GM23248 (cell line): ENCODE measurements around the gene CTBS. TPM values are rescaled to one million over a fixed set of nuclear protein-coding genes. Genes with fewer than 3 reads are reported as not detected.

ENCODE experiments used
- DNase-seq: peaks from one replicate; pipeline ENCODE4 v3.0.0-alpha.2; 2015
- H2AFZ ChIP-seq: fragments of 200-600 bp; sonication (generic); 2 replicates; pipeline ENCODE4 v1.6.1; 2016; ENCODE audit warnings: antibody characterized with exemption
- H3F3A ChIP-seq: fragments of 200-600 bp; sonication (generic); 2 replicates; pipeline ENCODE4 v1.6.1; 2016; ENCODE audit warnings: mild to moderate bottlenecking, antibody characterized with exemption, mixed run types; ENCODE audit not compliant: insufficient read depth
- H3K27ac ChIP-seq: fragments of 200-600 bp; sonication (generic); 2 replicates; pipeline ENCODE4 v1.5.1; 2016; ENCODE audit warnings: mild to moderate bottlenecking
- H3K27me3 ChIP-seq: fragments of 200-600 bp; sonication (generic); replicated peaks from 2 replicates; pipeline ENCODE4 v1.6.1; 2016; ENCODE audit warnings: mild to moderate bottlenecking; ENCODE audit not compliant: insufficient read depth
- H3K36me3 ChIP-seq: fragments of 200-600 bp; sonication (generic); 2 replicates; pipeline ENCODE4 v1.6.1; 2016; ENCODE audit warnings: low read depth, mild to moderate bottlenecking
- H3K4me1 ChIP-seq: fragments of 200-600 bp; sonication (generic); 2 replicates; pipeline ENCODE4 v1.6.1; 2016; ENCODE audit warnings: mild to moderate bottlenecking; ENCODE audit not compliant: insufficient read depth
- H3K4me2 ChIP-seq: fragments of 200-600 bp; sonication (generic); one replicate; pipeline ENCODE4 v1.6.1; 2016; ENCODE audit warnings: mild to moderate bottlenecking; ENCODE audit not compliant: unreplicated experiment
- H3K4me3 ChIP-seq: fragments of 200-600 bp; sonication (generic); 2 replicates; pipeline ENCODE4 v1.5.1; 2016; ENCODE audit warnings: mild to moderate bottlenecking
- H3K79me2 ChIP-seq: fragments of 200-600 bp; sonication (generic); 2 replicates; pipeline ENCODE4 v1.6.1; 2016; ENCODE audit warnings: mild to moderate bottlenecking; ENCODE audit not compliant: insufficient read depth
- H3K9ac ChIP-seq: fragments of 200-600 bp; sonication (generic); 2 replicates; pipeline ENCODE4 v1.6.1; 2016; ENCODE audit warnings: mild to moderate bottlenecking
- H3K9me2 ChIP-seq: fragments of 200-600 bp; sonication (generic); 2 replicates; pipeline ENCODE4 v1.6.1; 2016; ENCODE audit warnings: mixed run types, mild to moderate bottlenecking, moderate library complexity; ENCODE audit not compliant: insufficient read depth
- H3K9me3 ChIP-seq: fragments of 200-600 bp; sonication (generic); one replicate; pipeline ENCODE4 v1.6.1; 2017; ENCODE audit warnings: low read depth
- H4K20me1 ChIP-seq: fragments of 200-600 bp; sonication (generic); 2 replicates; pipeline ENCODE4 v1.6.0; 2016; ENCODE audit not compliant: insufficient read depth
- EZH2 ChIP-seq: fragments of 200-600 bp; sonication (generic); IDR thresholded peaks from 2 replicates; pipeline ENCODE4 v1.6.1; 2018; ENCODE audit warnings: antibody characterized with exemption, mild to moderate bottlenecking; ENCODE audit not compliant: insufficient read depth, poor library complexity, severe bottlenecking
- EZH2phosphoT487 ChIP-seq: fragments of 200-600 bp; sonication (generic); IDR thresholded peaks from 2 replicates; pipeline ENCODE4 v1.6.1; 2018; ENCODE audit warnings: antibody characterized with exemption, moderate library complexity, mild to moderate bottlenecking, low read depth; ENCODE audit not compliant: insufficient read depth
- WGBS, 2 experiments: methylation state at CpG; one replicate each; pipeline ENCODE4 v1.1.6; 2015 to 2017; ENCODE audit warnings: low lambda C conversion rate in 2 of 2, low coverage in 1 of 2; ENCODE audit errors: missing lambda C conversion rate in 2 of 2; 5-methylcytosine and 5-hydroxymethylcytosine counted together
- in situ Hi-C: fragments of 300-500 bp; cut with MboI; formaldehyde crosslinking; loops from 2 replicates; pipeline ENCODE4 v1.15.0; 2020
- polyA plus RNA-seq: library from polyadenylated mRNA; unstranded; fragments of >200 nt; fragmentation: Nextera tagmentation; extraction: Ambion mirVana; gene quantifications from 2 replicates; pipeline ENCODE4 v1.2.1, GENCODE V29; 2016
- total RNA-seq: library from RNA; depleted of rRNA; stranded (reverse); fragments of >200 nt; shearing (Covaris generic); gene quantifications from 2 replicates; pipeline ENCODE4 v1.2.3, GENCODE V29; 2014

Gene CTBS
- total and polyA plus RNA-seq, 2 experiments from 2014 or later: 22.9 to 52.4 TPM

- Histone ChIP-seq H3F3A (no peaks in the 10 kb centered on the region), H3K4me1 (no peaks in the 10 kb centered on the region), H4K20me1 (no peaks in the 10 kb centered on the region), H3K9me2 (no peaks in the 10 kb centered on the region), H3K36me3 (no peaks in the 10 kb centered on the region), H3K27ac (no peak overlapping the region), H2AFZ (no peak overlapping the region), H3K4me3 (no peak overlapping the region), H3K27me3 (no peaks in the 10 kb centered on the region), H3K9ac (no peak overlapping the region), H3K79me2 (no peaks in the 10 kb centered on the region), H3K9me3 (no peaks in the 10 kb centered on the region), H3K4me2 (no peak overlapping the region)
- WGBS, 2 experiments: 98 to 99% methylated on average over 3 of the region's 3 CpGs
- DNase-seq: no peak
- TF ChIP-seq EZH2: no peak
- no peak for TF ChIP-seq EZH2phosphoT487
- in situ Hi-C loops: no loop called here
Measured at GRCh38 chr1:84581648-84582047, 7.4 kb upstream of the CTBS start.

- TF ChIP-seq EZH2phosphoT487: no peak
- no peak for TF ChIP-seq EZH2
- Histone ChIP-seq H3K36me3 (0 out of 2 replicates have a peak, but pooled peaks cover under 1% of the 10 kb centered on the region), H3K9ac (no peak overlapping the region), H3K27ac (no peak overlapping the region), H3K79me2 (peaks cover 38% of the 10 kb centered on the region), H3K4me2 (peak overlapping the region; percentile 39), H3K4me3 (peak overlapping the region; percentile 93), H4K20me1 (no peaks in the 10 kb centered on the region), H3K9me3 (no peaks in the 10 kb centered on the region), H3K27me3 (no peaks in the 10 kb centered on the region), H3K4me1 (peaks cover 25% of the 10 kb centered on the region), H3F3A (peaks cover 26% of the 10 kb centered on the region), H2AFZ (peak overlapping the region; percentile 86), H3K9me2 (no peaks in the 10 kb centered on the region)
- no peak for DNase-seq
- in situ Hi-C loops: no loop called here
- 72 to 79% methylated on average over 7 of the region's 7 CpGs for WGBS, 2 experiments
Measured at GRCh38 chr1:84574936-84575335, 696 bp upstream of the CTBS start.

GRCh38 chr1:84573481-84573966, 716 bp downstream of the CTBS start:
- Histone ChIP-seq H3K9me3 (no peaks in the 10 kb centered on the region), H3F3A (peaks cover 26% of the 10 kb centered on the region), H3K27me3 (no peaks in the 10 kb centered on the region), H3K27ac (peak overlapping the region; percentile 99), H4K20me1 (no peaks in the 10 kb centered on the region), H3K4me1 (peaks cover 25% of the 10 kb centered on the region), H3K9ac (peak overlapping the region; percentile 98), H3K4me3 (peak overlapping the region; percentile 93), H3K4me2 (peak overlapping the region; percentile 96), H2AFZ (peak overlapping the region; percentile 76), H3K9me2 (no peaks in the 10 kb centered on the region), H3K79me2 (peaks cover 52% of the 10 kb centered on the region), H3K36me3 (0 out of 2 replicates have a peak, but pooled peaks cover 10% of the 10 kb centered on the region)
- in situ Hi-C loops: no loop called here
- 3% methylated on average over 5 of the region's 5 CpGs for WGBS, 2 experiments
- TF ChIP-seq EZH2phosphoT487: no peak
- no peak for TF ChIP-seq EZH2
- DNase-seq: peak; percentile 42

- Histone ChIP-seq H2AFZ (no peak overlapping the region), H3K27ac (0 out of 2 replicates have a peak overlapping the region, but pooled peaks have one; percentile 10), H4K20me1 (no peaks in the 10 kb centered on the region), H3K4me1 (peaks cover 25% of the 10 kb centered on the region), H3K9me3 (no peaks in the 10 kb centered on the region), H3K27me3 (no peaks in the 10 kb centered on the region), H3K9me2 (no peaks in the 10 kb centered on the region), H3K4me2 (no peak overlapping the region), H3K79me2 (peaks cover 62% of the 10 kb centered on the region), H3K9ac (no peak overlapping the region), H3K4me3 (no peak overlapping the region), H3K36me3 (0 out of 2 replicates have a peak, but pooled peaks cover 14% of the 10 kb centered on the region), H3F3A (peaks cover 26% of the 10 kb centered on the region)
- 29 to 33% methylated on average over 2 of the region's 2 CpGs for WGBS, 2 experiments
- peak; percentile 61 for DNase-seq
- TF ChIP-seq EZH2phosphoT487 (no peak), EZH2 (no peak)
- in situ Hi-C loops: no loop called here
Measured at GRCh38 chr1:84571150-84571535, 3.1 kb downstream of the CTBS start.

GRCh38 chr1:84570436-84571149, 3.6 kb downstream of the CTBS start:
- H2AFZ ChIP-seq: no peak overlapping the region
- WGBS, 2 experiments: 95 to 96% methylated on average over 7 of the region's 7 CpGs
- no peak overlapping the region for H3K4me2 ChIP-seq
- peaks cover 26% of the 10 kb centered on the region for H3F3A ChIP-seq
- H3K4me1 ChIP-seq: peaks cover 25% of the 10 kb centered on the region
- H3K79me2 ChIP-seq: peaks cover 62% of the 10 kb centered on the region
- no peaks in the 10 kb centered on the region for H3K9me2 ChIP-seq
- H3K36me3 ChIP-seq: 0 out of 2 replicates have a peak, but pooled peaks cover 14% of the 10 kb centered on the region
- no peak overlapping the region for H3K27ac ChIP-seq
- no peak overlapping the region for H3K9ac ChIP-seq
- peak; percentile 54 for DNase-seq
- no peaks in the 10 kb centered on the region for H3K9me3 ChIP-seq
- no peaks in the 10 kb centered on the region for H4K20me1 ChIP-seq
- no peak for TF ChIP-seq EZH2phosphoT487
- TF ChIP-seq EZH2: no peak
- H3K4me3 ChIP-seq: no peak overlapping the region
- no peaks in the 10 kb centered on the region for H3K27me3 ChIP-seq
- in situ Hi-C loops: no loop called here
